Measurements from ENCODE around the gene HOXA7.

HOXA7 gene

GRCh38 chr7:27130540-27131389 lies 25.7 kb downstream of the HOXA7 start, which contains the start of gene HOXA4:
Gene HOXA4, minus strand, starts transcription at chr7:27130757. Its CDS starts 24 bp downstream, at chr7:27130733.
- H3K4me3 Mint-ChIP-seq, result peak within 1 kb of the TSS; percentile 43
- no peaks in the 10 kb centered on the region for H3K36me3 Mint-ChIP-seq
- H3K27ac Mint-ChIP-seq, result no peak within 1 kb of the TSS
- H3K4me1 Mint-ChIP-seq, result peaks cover 16% of the 10 kb centered on the region
- peak; percentile 62 for DNase-seq
- H3K27me3 Mint-ChIP-seq, result peaks cover 44% of the 10 kb centered on the region
- CTCF ChIA-PET, result no interaction called here
- no peaks in the 10 kb centered on the region for H3K9me3 Mint-ChIP-seq

GRCh38 chr7:27129729-27130539 lies 26.5 kb downstream of the HOXA7 start:
- Mint-ChIP-seq H3K4me3 (no peak overlapping the region), H3K36me3 (no peaks in the 10 kb centered on the region), H3K9me3 (no peaks in the 10 kb centered on the region), H3K27me3 (peaks cover 44% of the 10 kb centered on the region), H3K4me1 (peaks cover 12% of the 10 kb centered on the region), H3K27ac (no peak overlapping the region)
- CTCF ChIA-PET, result interaction anchor here (1.6 kb wide), 1 partner anchor 20 kb away, joined by 4 read pairs; no protein-coding TSS in a partner anchor
- no peak for DNase-seq

GRCh38 chr7:27128776-27129728 lies 27.4 kb downstream of the HOXA7 start:
- Mint-ChIP-seq H3K9me3 (no peaks in the 10 kb centered on the region), H3K27ac (no peak overlapping the region), H3K36me3 (no peaks in the 10 kb centered on the region), H3K4me1 (peaks cover 4% of the 10 kb centered on the region), H3K4me3 (no peak overlapping the region), H3K27me3 (peaks cover 38% of the 10 kb centered on the region)
- CTCF ChIA-PET, result interaction anchor here (1.3 to 1.6 kb wide), 2 partner anchors 9 to 21 kb away, joined by 3 to 4 read pairs; no protein-coding TSS in a partner anchor
- no peak for DNase-seq

GRCh38 chr7:27128034-27128433 lies 28.4 kb downstream of the HOXA7 start:
- Mint-ChIP-seq H3K9me3 (no peaks in the 10 kb centered on the region), H3K36me3 (no peaks in the 10 kb centered on the region), H3K27me3 (peaks cover 35% of the 10 kb centered on the region), H3K4me3 (no peak overlapping the region), H3K4me1 (no peaks in the 10 kb centered on the region), H3K27ac (no peak overlapping the region)
- DNase-seq, result no peak
- CTCF ChIA-PET, result interaction anchor here (1.3 to 1.6 kb wide), 2 partner anchors 8 to 22 kb away, joined by 3 to 4 read pairs; no protein-coding TSS in a partner anchor

GRCh38 chr7:27126596-27127327 lies 29.7 kb downstream of the HOXA7 start:
- Mint-ChIP-seq H3K9me3 (no peaks in the 10 kb centered on the region), H3K27me3 (peaks cover 33% of the 10 kb centered on the region), H3K27ac (no peak overlapping the region), H3K4me1 (no peaks in the 10 kb centered on the region), H3K36me3 (no peaks in the 10 kb centered on the region), H3K4me3 (no peak overlapping the region)
- CTCF ChIA-PET, result no interaction called here
- DNase-seq, result no peak

- CTCF ChIA-PET, result no interaction called here
- Mint-ChIP-seq H3K27ac (no peak overlapping the region), H3K27me3 (peaks cover 26% of the 10 kb centered on the region), H3K4me3 (no peak overlapping the region), H3K4me1 (no peaks in the 10 kb centered on the region), H3K9me3 (no peaks in the 10 kb centered on the region), H3K36me3 (no peaks in the 10 kb centered on the region)
- DNase-seq, result no peak
These were observed 30.5 kb downstream of the HOXA7 start for GRCh38 chr7:27125986-27126394.

- no peak overlapping the region for H3K4me3 Mint-ChIP-seq
- no peaks in the 10 kb centered on the region for H3K9me3 Mint-ChIP-seq
- DNase-seq, result no peak
- H3K36me3 Mint-ChIP-seq, result no peaks in the 10 kb centered on the region
- CTCF ChIA-PET, result no interaction called here
- H3K4me1 Mint-ChIP-seq, result no peaks in the 10 kb centered on the region
- H3K27ac Mint-ChIP-seq, result no peak overlapping the region
- peaks cover 26% of the 10 kb centered on the region for H3K27me3 Mint-ChIP-seq
These were observed 31.4 kb downstream of the HOXA7 start for GRCh38 chr7:27124902-27125689.

GRCh38 chr7:27124096-27124901 lies 32.2 kb downstream of the HOXA7 start:
- H3K27ac Mint-ChIP-seq, result no peak overlapping the region
- H3K36me3 Mint-ChIP-seq, result no peaks in the 10 kb centered on the region
- H3K9me3 Mint-ChIP-seq, result no peaks in the 10 kb centered on the region
- no peaks in the 10 kb centered on the region for H3K4me1 Mint-ChIP-seq
- no peak for DNase-seq
- H3K4me3 Mint-ChIP-seq, result no peak overlapping the region
- CTCF ChIA-PET, result no interaction called here
- H3K27me3 Mint-ChIP-seq, result peaks cover 26% of the 10 kb centered on the region

- no peak overlapping the region for H3K4me3 Mint-ChIP-seq
- no peaks in the 10 kb centered on the region for H3K9me3 Mint-ChIP-seq
- no peak overlapping the region for H3K27ac Mint-ChIP-seq
- no peaks in the 10 kb centered on the region for H3K4me1 Mint-ChIP-seq
- CTCF ChIA-PET, result no interaction called here
- H3K36me3 Mint-ChIP-seq, result no peaks in the 10 kb centered on the region
- no peak for DNase-seq
- peaks cover 19% of the 10 kb centered on the region for H3K27me3 Mint-ChIP-seq
These were observed 32.9 kb downstream of the HOXA7 start for GRCh38 chr7:27123477-27124053.

GRCh38 chr7:27123007-27123476 lies 33.4 kb downstream of the HOXA7 start:
- Mint-ChIP-seq H3K27me3 (peaks cover 19% of the 10 kb centered on the region), H3K9me3 (no peaks in the 10 kb centered on the region), H3K27ac (no peak overlapping the region), H3K36me3 (no peaks in the 10 kb centered on the region), H3K4me1 (no peaks in the 10 kb centered on the region), H3K4me3 (no peak overlapping the region)
- CTCF ChIA-PET, result no interaction called here
- DNase-seq, result no peak

GRCh38 chr7:27122077-27122910 lies 34.2 kb downstream of the HOXA7 start:
- CTCF ChIA-PET, result no interaction called here
- no peak overlapping the region for H3K4me3 Mint-ChIP-seq
- no peak overlapping the region for H3K27ac Mint-ChIP-seq
- H3K36me3 Mint-ChIP-seq, result no peaks in the 10 kb centered on the region
- H3K4me1 Mint-ChIP-seq, result no peaks in the 10 kb centered on the region
- H3K9me3 Mint-ChIP-seq, result no peaks in the 10 kb centered on the region
- peaks cover 18% of the 10 kb centered on the region for H3K27me3 Mint-ChIP-seq
- no peak for DNase-seq

All from activated naive CD4-positive, alpha-beta T cell treated with anti-CD3 and anti-CD28 coated beads, Interleukin-2, amount 10 ng/mL, durations not matched to agents 7 days and 5 days (primary cell).